NCI-H1417 (cell line): Measurements from ENCODE around the gene ZNF468.
A peak's percentile ranks its signal among the peaks of the same experiment; 100 is the strongest.
"Not testable (repeated sequence)": the region's sequence is repeated elsewhere in the genome, so short reads cannot be mapped to it uniquely, and the experiment has no call there.

Experiments
- DNase-seq, 3 experiments: peaks; one replicate each; lab custom pipeline; 2025; lab: John Stamatoyannopoulos, UW

Gene ZNF468

DNA sequence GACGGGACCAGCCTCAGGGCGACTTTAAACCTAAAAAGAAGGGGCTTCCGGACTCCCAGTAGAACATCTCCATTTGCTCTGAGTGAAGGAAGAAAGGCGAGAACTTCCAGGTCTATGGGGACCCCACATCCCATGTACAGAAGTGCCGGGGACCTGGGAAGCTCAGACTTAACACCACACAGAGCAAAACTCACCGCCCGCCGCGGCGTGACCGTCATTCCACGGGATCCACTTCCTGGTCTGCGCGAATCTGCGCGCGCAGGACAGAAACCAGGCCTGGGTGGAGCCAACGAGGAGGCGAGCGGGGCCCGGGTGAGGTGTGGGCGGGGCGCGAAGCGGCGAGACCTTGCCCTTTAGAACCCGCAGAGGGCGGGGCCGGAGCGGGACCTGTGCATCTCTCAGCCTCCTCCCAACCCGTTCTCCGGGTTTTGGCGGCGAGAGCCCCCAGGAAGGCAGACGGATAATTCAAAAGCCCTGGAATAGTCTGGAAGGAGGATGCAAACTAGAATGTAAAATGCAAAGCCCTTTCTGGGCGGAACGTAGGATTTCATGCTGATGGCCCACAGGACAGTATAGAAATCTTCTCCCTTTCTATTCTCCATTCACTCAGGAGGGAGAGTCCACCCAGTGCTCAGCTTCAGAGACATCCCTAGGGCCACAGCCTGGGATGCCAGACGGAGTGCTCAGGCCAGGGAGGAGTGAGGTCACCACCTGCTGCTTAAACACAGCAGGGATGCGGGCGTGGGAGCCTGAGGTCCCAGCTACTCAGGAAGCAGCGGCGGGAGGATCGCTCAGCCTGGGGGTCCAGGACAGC is at the start of gene ZNF468:
Gene ZNF468 (minus strand): TSS at position 242 of the 814 bp plus-strand sequence. CDS start 3,347 bp downstream, outside the sequence.
- DNase-seq: peak; percentile 70 to 84 (median 78)

GRCh38 chr19:52904052-52904780 is 46.8 kb upstream of the ZNF468 start:
- DNase-seq: not testable (repeated sequence)

- DNase-seq: no peak
These were observed 44.4 kb upstream of the ZNF468 start for GRCh38 chr19:52901842-52902241.

DNA sequence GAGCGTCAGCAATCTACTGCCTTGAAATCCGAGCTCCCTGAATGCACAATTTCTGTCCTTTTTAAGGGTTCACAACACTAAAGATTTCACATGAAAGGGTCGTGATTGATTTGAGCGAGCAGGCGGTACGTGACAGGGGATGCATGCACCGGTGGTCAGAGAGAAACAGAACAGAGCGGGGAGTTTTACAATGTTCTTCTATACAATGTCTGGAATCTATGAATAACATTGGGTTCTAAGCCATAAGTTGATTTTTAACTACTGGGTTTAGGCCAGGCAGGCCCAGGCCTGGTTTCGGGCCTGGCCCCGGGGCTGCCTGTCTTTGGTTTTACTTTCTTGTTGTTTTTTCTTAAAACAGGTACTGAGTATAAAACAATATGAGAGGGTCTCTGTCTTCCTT is 41.2 kb upstream of the ZNF468 start:
- not testable (repeated sequence) for DNase-seq

DNA sequence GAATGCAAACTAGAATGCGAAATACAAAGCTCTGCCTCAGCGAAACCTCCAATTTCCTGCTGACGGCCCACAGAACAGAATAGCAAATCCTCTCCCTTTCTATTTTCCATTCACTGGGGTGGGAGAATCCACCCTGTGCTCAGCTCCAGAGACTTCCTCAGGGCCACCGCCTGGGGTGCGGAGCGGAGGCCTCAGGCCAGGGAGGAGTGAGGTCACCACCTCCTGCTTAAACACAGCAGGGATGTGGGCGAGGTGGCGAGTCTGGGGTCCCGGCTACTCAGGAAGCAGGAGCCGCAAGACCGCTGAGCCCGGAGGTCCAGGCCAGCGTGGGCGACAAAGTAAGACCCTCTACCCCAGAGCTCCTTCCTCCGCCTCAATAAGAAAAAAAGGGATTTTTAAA is 40.7 kb upstream of the ZNF468 start:
- no peak for DNase-seq

- peak; percentile 89 to 97 (median 95) for DNase-seq
These were observed 39.9 kb upstream of the ZNF468 start, which contains the start of gene ZNF320 for GRCh38 chr19:52897138-52897935. ZNF320 (minus strand) TSS chr19:52897635; CDS start chr19:52890255, 7,380 bp downstream.

DNA sequence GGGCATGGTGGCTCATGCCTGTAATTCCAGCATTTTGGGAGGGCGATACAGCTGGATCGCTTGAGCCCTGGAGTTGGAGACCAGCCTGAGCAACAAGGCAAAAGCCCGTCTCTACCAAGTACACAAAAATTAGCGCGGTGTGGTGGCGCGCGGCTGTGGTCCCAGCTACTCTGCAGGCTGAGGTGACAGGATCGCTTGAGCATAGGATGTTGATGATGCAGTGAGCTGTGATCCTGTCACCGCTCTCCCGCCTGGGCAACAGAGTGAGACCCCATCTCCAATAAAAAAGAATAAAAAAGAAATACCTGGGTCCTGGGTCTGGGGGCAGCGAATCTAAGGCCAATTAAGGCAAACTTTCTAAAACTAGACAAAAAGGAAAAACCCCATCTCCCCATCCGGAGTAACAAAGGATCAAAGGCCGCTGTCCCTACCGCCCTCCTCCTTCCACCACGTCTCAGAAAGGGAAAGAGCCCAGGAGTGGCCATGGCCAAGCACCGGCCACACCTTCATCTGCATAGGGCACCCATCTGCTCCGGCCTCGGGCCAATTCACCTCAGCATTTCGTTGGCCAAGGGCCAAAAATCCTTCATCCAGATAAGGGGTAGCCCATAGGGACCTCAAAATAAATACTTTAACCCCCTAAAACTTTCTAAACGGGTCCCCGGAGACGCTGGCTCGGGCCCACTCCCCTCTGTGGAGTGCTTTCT is 39.2 kb upstream of the ZNF468 start:
- peak; percentile 44 to 71 (median 52) for DNase-seq

DNA sequence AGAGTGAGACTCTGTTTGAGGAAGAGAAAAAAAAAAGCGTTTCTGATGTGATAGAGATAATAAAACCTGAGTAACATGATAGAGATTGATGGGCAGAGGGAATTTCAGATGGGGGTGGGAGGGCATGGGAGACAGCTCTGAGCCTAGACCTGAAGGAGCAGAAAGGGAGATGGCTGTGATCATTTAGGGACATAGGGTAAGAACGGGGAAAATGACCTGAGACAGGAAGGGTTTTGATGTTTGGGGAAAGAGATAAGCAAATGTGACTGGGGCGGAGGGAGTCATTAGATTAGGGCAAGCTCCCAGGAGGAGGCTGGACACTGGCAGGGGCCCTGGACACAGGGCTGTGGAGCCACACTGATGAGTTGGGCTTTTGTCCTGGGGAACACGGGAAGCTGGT is 33.9 kb upstream of the ZNF468 start:
- DNase-seq: no peak

- DNase-seq: no peak
These were observed 32.5 kb upstream of the ZNF468 start for GRCh38 chr19:52889931-52890330.

GRCh38 chr19:52889076-52889475 is 31.7 kb upstream of the ZNF468 start:
- no peak for DNase-seq

DNA sequence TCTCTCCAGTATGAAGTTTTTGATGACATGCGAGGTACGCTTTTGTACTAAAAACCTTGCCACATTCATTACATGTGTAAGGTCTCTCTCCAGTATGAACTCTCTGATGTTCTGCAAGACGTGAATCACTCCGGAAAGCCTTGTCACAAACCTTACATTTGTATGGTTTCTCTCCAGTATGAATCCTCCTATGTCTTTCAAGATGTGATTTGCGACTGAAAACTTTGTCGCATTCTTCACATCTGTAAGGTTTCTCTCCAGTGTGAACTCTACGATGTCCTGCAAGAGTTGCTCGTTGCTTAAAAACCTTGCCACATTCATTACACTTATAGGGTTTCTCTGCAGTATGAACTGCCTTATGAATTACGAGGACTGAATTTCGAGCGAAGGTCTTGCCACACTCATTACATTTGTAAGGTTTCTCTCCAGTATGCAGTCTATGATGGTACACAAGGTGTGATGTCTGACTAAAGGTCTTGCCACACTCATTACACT is 23.5 kb upstream of the ZNF468 start:
- no peak for DNase-seq

DNA sequence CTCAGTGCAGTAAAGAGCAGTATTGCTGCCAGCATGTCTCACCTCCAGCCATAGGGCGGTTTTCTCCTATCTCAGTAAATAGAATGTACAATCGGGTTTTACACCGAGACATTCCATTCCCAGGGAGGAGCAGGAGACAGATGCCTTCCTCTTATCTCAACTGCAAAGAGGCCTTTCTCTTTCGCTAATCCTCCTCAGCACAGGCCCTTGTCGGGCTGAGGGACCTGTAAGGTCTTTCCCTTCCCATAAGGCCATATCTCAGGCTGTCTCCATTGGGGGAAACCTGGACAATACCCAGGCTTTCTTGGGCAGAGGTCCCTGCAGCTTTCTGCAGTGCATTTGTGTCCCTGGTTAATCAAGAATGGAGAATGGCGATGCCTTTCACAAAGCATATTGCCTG is 15.6 kb upstream of the ZNF468 start:
- DNase-seq: not testable (repeated sequence)

- no peak for DNase-seq
These were observed 14.0 kb upstream of the ZNF468 start for GRCh38 chr19:52871466-52871865.

GRCh38 chr19:52868031-52868430 is 10.6 kb upstream of the ZNF468 start:
- DNase-seq: not testable (repeated sequence)

DNA sequence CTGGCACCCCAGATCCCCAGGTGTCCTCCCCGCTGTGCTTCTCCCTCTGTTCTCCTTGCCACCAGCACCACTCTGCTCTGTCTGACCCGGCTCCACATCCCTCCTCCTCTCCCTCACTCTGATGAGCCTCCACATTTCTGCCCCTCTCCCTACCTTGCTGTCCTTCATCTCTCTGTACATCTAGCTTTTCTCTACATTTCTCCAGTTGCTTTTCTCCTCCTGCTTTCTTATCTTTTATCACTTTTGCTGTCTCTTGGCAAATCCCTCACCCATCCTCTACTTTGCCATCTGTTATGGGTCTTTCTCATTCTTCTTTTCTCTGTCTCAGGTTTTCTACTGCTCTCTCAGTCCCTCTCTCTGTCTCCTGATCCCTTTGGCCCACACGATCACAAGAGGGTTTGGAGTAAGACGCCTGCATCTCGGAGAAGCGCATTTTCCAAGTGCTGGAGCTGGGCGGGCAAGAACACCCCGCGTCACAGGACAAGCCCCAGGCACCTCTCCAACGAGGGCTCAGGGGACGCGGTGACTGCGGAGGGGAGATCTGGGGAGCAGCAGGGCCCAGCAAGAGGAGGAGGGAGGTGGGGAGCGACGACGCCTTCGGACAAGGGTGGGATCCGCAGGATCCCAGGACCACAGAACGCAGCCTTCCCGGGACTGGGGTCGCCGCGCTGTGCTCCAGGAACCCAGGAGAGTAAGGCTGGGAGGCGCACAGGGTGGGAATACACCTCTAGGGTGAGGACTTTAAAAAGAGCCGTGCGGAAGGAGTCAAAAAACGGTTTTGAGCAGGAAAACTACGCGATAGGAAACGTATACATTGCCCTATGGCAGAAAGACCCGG is 660 bp downstream of the ZNF468 start:
- peak in 2 of 3 experiments; percentile 11 to 13 for DNase-seq

DNA sequence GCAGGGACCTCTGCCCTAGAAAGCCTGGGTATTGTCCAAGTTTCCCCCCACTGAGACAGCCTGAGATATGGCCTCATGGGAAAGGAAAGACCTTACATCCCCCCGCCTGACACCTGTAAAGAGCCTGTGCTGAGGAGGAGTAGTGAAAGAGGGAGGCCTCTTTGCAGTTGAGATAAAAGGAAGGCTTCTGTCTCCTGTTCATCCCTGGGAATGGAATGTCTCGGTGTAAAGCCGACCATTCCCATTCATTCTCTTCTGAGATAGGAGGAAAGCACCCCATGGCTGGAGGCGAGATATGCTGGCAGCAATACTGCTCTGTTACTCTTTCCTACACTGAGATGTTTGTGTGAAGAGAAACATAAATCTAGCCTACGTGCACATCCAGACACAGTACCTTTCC is 10.1 kb downstream of the ZNF468 start:
- not testable (repeated sequence) for DNase-seq

GRCh38 chr19:52840825-52841465 is 16.5 kb downstream of the ZNF468 start:
- not testable (repeated sequence) for DNase-seq

- DNase-seq: not testable (repeated sequence)
These were observed 23.1 kb downstream of the ZNF468 start for GRCh38 chr19:52834289-52834688.

DNA sequence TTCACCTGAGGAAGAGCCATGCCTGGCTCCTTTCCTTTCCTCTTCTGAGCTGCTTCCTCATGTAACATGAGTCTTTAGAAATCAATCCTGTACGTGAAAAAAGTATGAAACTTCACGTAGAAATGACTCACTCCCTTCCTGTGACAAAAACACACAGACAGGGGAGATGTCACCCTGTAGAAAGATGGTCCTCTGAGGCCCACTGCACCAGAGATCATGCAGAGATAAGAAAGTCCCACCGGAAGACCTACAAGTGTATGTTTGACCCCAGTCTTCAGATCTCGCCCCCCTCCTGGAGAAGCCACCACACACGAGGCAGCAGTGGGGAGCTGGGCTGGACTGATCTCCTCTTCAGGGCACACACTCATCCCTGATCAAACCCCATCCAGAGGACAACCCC is 23.9 kb downstream of the ZNF468 start:
- not testable (repeated sequence) for DNase-seq

GRCh38 chr19:52829866-52830265 is 27.6 kb downstream of the ZNF468 start:
- not testable (repeated sequence) for DNase-seq
